ENCODE measurements around the gene SCNN1G. TPM values are rescaled to one million over a fixed set of nuclear protein-coding genes. Genes with fewer than 3 reads are reported as not detected.
A peak's percentile ranks its signal among the peaks of the same experiment; 100 is the strongest.

SCNN1G gene
- total RNA-seq, 3 donors from 2014 or later: 1.9 to 52.4 (median 4.2) TPM

DNA sequence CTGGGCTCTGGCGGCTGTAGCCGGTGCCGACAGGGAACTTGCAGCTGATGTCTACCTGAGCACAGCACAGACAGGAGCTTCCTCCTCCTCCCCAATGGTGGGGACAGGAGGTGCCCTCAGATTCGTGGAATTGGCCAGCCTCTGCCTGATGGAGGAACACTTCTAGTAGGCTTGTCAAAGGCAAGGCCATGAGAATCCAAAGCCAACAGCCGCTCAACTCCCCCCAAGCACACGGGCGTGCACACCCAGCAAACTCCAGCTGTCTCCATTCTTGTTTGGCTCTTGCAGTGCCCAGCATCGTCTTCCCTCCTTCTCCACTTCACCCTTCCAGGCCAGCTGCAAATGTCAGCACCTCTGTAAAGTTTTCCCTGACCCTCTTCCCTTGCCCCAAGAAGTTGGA is 35.1 kb downstream of the SCNN1G start:
- Histone ChIP-seq H3K36me3 (ENCODE audit: low read depth) (no peaks in the 10 kb centered on the region), H3K9me3 (no peaks in the 10 kb centered on the region), H3K4me3 (no peak overlapping the region), H3K4me1 (ENCODE audit: low read depth) (no peaks in the 10 kb centered on the region)
- TF ChIP-seq, protein P1, sequence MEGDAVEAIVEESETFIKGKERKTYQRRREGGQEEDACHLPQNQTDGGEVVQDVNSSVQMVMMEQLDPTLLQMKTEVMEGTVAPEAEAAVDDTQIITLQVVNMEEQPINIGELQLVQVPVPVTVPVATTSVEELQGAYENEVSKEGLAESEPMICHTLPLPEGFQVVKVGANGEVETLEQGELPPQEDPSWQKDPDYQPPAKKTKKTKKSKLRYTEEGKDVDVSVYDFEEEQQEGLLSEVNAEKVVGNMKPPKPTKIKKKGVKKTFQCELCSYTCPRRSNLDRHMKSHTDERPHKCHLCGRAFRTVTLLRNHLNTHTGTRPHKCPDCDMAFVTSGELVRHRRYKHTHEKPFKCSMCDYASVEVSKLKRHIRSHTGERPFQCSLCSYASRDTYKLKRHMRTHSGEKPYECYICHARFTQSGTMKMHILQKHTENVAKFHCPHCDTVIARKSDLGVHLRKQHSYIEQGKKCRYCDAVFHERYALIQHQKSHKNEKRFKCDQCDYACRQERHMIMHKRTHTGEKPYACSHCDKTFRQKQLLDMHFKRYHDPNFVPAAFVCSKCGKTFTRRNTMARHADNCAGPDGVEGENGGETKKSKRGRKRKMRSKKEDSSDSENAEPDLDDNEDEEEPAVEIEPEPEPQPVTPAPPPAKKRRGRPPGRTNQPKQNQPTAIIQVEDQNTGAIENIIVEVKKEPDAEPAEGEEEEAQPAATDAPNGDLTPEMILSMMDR (IDR thresholded peaks at IDR 0.05): no peak
- ATAC-seq (peak; percentile 9), DNase-seq (no peak)
- intact Hi-C loops (cut with DNase I, micrococcal nuclease): no loop called here

DNA sequence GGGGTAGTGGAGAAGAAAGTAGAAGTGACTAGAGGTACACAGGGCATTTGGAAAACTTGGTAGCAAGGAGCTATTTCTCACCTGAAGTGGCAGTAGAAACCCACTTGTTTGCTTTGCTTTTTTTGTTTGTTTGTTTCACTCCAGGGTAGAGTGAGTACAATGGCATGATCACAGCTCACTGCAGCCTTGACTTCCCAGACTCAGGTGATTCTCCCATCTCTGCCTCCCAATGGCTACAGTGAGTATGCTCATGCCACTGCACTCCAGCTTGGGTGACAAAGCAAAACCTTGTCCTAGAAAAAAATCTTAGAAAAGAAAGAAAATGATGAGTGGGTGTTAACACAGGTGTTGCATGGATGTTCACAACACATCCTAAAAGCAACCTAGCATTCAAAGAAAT is 40.4 kb downstream of the SCNN1G start:
- TF ChIP-seq, protein P1 (IDR thresholded peaks at IDR 0.05): no peak
- H3K9me3 ChIP-seq: no peaks in the 10 kb centered on the region
- H3K4me3 ChIP-seq: no peak overlapping the region
- ATAC-seq (no peak), DNase-seq (no peak)
- no peaks in the 10 kb centered on the region for H3K4me1 ChIP-seq (ENCODE audit: low read depth)
- no peaks in the 10 kb centered on the region for H3K36me3 ChIP-seq (ENCODE audit: low read depth)
- intact Hi-C loops (cut with DNase I, micrococcal nuclease): no loop called here

DNA sequence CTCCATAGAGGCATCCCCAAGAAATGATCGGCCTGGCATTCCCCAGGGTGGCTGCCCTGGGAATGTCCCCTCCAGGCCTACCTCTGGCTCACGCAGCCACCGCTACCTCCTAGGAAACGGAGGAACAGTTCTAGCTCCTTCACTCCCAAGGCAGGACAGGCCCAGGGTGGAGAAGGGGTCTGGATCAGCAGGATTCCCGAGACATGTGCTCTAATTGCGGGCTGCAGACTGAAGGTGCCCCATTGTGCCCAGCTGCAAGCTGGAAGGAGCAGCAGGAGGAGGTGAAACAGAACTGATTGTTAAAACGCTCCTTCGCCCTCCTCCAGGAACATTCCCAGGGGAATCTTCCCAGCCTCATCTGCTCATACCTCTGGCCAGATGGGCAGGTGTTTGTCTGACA is 40.8 kb downstream of the SCNN1G start:
- no peak for DNase-seq
- intact Hi-C loops (cut with DNase I, micrococcal nuclease): no loop called here
- ATAC-seq: no peak
- Histone ChIP-seq H3K4me3 (no peak overlapping the region), H3K4me1 (ENCODE audit: low read depth) (no peaks in the 10 kb centered on the region), H3K36me3 (ENCODE audit: low read depth) (no peaks in the 10 kb centered on the region), H3K9me3 (no peaks in the 10 kb centered on the region)
- TF ChIP-seq, protein P1 (IDR thresholded peaks at IDR 0.05): no peak

DNA sequence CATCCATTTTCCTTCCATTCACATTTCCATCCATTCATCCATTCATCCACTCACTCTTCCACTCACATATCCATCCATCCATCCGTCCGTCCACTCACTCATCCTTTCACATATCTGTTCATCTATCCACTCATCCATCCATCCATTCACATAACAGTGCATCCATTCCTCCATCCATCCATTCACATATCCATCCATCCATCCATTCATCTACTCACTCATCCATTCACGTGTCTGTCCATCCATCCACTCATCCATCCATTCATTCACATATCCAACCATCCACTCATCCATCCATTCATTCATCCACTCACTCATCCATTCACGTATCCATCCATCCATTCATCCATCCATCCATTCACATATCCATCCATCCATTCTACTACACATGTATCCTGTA is 42.6 kb downstream of the SCNN1G start:
- intact Hi-C loops (cut with DNase I, micrococcal nuclease): no loop called here
- Histone ChIP-seq H3K4me1 (ENCODE audit: low read depth) (peaks cover 3% of the 10 kb centered on the region), H3K9me3 (no peaks in the 10 kb centered on the region), H3K36me3 (ENCODE audit: low read depth) (no peaks in the 10 kb centered on the region), H3K4me3 (no peak overlapping the region)
- TF ChIP-seq, protein P1 (IDR thresholded peaks at IDR 0.05): no peak
- DNase-seq: no peak
- no peak for ATAC-seq

DNA sequence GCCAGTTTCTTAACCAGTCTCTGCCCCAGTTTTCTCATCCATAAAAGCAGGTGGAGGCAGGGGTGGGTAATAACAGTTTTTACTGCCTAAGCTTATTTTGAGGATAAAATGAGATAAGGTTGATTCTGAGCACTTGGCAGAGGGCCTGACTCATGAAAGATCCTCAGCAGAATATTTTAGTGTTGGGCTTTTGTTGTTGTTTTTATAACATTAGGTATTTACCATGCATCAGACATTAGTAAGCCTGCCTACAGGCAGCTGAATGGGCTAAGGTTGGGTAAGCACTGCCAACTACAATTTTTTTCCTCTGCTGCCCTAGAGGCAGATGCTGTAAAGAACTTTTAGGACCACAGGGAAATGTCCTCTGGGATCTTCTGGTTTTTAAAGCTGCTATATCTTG is 43.1 kb downstream of the SCNN1G start:
- peaks cover 3% of the 10 kb centered on the region for H3K4me1 ChIP-seq (ENCODE audit: low read depth)
- intact Hi-C loops (cut with DNase I, micrococcal nuclease): no loop called here
- no peaks in the 10 kb centered on the region for H3K36me3 ChIP-seq (ENCODE audit: low read depth)
- TF ChIP-seq, protein P1 (IDR thresholded peaks at IDR 0.05): no peak
- H3K9me3 ChIP-seq: no peaks in the 10 kb centered on the region
- no peak overlapping the region for H3K4me3 ChIP-seq
- ATAC-seq: no peak
- DNase-seq: no peak

DNA sequence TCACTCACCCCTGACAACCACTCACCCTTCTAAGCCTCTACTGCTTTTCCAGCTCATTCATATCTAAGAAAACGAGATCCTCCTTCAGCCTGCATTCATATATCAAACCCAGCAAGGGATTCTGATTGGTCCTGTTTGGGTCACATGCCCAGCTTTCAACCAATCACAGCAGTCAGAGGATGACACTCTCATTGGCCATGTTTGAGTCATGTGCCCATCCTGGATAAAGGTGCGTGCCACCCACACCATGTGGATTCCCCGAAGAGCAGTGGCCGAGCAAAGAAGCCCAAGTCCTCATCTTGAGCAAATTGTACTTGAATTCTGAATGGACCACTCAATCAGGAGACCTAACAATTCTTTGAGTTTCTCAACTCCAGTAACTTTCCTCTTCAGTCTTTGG is 45.0 kb downstream of the SCNN1G start:
- Histone ChIP-seq H3K4me3 (no peak overlapping the region), H3K4me1 (ENCODE audit: low read depth) (peaks cover 3% of the 10 kb centered on the region), H3K36me3 (ENCODE audit: low read depth) (no peaks in the 10 kb centered on the region), H3K9me3 (no peaks in the 10 kb centered on the region)
- ATAC-seq (no peak), DNase-seq (no peak)
- intact Hi-C loops (cut with DNase I, micrococcal nuclease): no loop called here
- TF ChIP-seq, protein P1 (IDR thresholded peaks at IDR 0.05): no peak

Data from mucosa of descending colon (tissue), 3 donors.